Measurements from ENCODE around the gene CRTC3.
A peak's percentile ranks its signal among the peaks of the same experiment; 100 is the strongest.
"Not testable (repeated sequence)": the region's sequence is repeated elsewhere in the genome, so short reads cannot be mapped to it uniquely, and the experiment has no call there.

Gene CRTC3, protein sequence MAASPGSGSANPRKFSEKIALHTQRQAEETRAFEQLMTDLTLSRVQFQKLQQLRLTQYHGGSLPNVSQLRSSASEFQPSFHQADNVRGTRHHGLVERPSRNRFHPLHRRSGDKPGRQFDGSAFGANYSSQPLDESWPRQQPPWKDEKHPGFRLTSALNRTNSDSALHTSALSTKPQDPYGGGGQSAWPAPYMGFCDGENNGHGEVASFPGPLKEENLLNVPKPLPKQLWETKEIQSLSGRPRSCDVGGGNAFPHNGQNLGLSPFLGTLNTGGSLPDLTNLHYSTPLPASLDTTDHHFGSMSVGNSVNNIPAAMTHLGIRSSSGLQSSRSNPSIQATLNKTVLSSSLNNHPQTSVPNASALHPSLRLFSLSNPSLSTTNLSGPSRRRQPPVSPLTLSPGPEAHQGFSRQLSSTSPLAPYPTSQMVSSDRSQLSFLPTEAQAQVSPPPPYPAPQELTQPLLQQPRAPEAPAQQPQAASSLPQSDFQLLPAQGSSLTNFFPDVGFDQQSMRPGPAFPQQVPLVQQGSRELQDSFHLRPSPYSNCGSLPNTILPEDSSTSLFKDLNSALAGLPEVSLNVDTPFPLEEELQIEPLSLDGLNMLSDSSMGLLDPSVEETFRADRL

GRCh38 chr15:90529371-90530249 lies at the start of gene CRTC3:
TSS of gene CRTC3 (plus strand) at chr15:90529923. CDS start at chr15:90530072, 149 bp downstream.
- DNase-seq = peak; percentile 43

GRCh38 chr15:90481023-90481422 lies 48.7 kb upstream of the CRTC3 start:
- peak; percentile 48 for DNase-seq

- peak; percentile 28 for DNase-seq
Observed at GRCh38 chr15:90482124-90483011, 47.4 kb upstream of the CRTC3 start.

DNA sequence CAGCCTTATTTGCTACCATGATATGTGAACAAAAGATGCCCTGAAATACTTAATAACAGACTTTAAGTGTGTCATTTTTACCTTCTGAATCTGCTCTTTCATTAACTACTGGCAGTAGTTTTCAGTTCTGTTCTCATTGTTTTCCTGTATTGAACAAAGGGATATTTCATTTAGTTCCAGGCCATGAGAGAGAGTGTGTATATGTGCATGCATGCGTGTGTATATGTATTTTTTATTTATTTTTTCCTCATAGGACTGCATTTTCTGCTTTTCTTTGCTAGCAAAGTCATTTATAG lies 46.8 kb upstream of the CRTC3 start:
- no peak for DNase-seq

DNA sequence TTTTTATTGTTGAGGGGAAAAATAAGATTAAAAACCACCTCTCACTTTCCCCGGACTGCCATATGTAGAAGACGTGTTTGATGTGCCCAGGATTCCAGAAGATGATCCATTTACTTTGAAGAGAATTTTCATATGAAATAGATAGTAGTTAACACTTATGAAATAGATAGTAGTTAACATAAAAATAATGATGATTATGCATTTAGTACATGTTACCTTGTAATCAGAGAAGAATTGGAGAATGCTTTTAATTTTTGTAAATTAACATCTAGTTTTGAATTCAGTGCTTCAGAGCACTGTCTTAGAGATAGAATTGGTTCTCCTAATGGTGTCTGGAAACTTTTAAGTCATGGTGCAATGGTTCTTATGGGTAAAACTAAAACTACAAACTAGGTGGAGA lies 46.1 kb upstream of the CRTC3 start:
- no peak for DNase-seq

DNA sequence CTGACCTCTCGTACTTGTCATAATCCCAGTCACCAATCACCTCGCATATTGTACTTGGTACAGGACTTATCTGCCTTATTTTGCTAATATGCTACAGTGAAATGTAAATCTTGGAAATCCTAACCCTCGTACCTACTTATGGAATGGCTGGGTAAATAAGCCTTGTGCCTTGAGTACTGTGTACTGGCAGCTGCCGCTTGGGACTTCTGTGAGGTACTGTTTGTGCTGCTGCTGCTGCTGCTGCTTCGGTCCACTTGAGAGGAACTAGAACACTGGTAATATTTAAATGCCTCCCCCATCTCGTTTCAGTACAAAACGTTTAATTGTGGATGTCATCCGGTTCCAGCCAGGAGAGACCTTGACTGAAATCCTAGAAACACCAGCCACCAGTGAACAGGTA lies 42.5 kb upstream of the CRTC3 start:
- DNase-seq = no peak

- no peak for DNase-seq
Observed at GRCh38 chr15:90489514-90489913, 40.2 kb upstream of the CRTC3 start.

GRCh38 chr15:90489944-90490343 lies 39.8 kb upstream of the CRTC3 start:
- no peak for DNase-seq

GRCh38 chr15:90493647-90494046 lies 36.1 kb upstream of the CRTC3 start:
- DNase-seq = no peak

- no peak for DNase-seq
Observed at GRCh38 chr15:90495067-90495466, 34.7 kb upstream of the CRTC3 start.

DNA sequence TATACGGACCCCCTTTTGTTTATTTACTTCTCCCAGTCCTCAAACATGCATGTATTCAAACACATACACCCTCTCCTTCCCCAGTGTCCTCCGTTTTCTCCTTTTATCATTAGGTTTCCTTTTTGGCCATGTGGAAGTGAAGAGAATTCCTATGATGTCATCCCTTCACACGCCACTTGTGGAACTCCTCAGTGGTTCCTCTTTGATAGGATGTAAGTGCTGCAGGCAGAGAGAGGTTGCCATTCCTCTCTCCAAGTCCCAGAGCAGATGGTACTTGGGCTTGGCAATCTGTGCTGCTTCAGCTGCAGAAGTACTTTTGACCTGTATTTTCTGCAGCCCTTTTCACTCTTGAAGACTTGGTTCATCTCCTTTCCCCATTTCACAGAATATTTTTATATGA lies 32.9 kb upstream of the CRTC3 start:
- no peak for DNase-seq

DNA sequence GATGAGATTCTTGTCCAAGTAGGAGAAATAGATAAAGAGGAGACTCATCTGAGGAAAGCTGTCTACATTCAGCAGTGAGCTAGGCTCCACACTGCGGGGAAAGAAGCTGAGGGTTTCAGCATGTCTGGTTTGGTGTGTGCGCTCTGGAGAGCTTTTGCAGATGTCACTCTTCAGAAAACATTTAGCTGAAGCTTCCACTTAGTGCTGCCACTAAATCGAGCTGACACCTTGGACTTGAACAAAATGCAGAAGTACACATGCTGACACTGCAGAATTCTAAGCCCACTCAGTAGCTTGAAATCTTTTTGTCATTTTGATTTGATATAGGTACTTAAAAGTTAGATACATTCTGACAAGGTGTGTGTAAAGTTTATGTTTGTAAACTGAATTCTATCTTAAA lies 32.3 kb upstream of the CRTC3 start:
- DNase-seq = no peak

DNA sequence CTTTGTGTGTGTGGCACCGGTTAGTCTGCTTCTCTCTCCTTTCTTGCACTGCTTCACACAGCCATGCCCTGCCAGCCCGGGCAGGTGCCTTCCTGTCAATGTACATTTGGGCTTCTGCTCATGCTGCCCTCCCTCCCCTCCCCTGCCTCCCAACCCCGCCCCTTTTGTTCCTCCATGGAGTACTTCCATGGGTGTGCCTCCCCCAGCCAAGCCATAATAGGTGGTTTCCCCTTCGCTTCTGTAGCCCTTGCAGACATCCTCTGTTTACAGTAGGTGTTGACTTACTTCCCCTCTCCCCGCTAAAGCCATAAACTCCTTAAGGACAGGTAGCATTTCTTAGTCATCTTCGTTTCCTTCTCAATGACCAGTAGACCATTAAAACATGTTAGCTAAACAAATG lies 31.8 kb upstream of the CRTC3 start:
- no peak for DNase-seq

GRCh38 chr15:90500171-90500570 lies 29.6 kb upstream of the CRTC3 start:
- DNase-seq = no peak

- no peak for DNase-seq
Observed at GRCh38 chr15:90501898-90502297, 27.8 kb upstream of the CRTC3 start.

- DNase-seq = not testable (repeated sequence)
Observed at GRCh38 chr15:90510781-90511180, 18.9 kb upstream of the CRTC3 start.

- DNase-seq = not testable (repeated sequence)
Observed at GRCh38 chr15:90511211-90511618, 18.5 kb upstream of the CRTC3 start.

GRCh38 chr15:90512276-90512675 lies 17.4 kb upstream of the CRTC3 start:
- no peak for DNase-seq

GRCh38 chr15:90512981-90513380 lies 16.7 kb upstream of the CRTC3 start:
- no peak for DNase-seq

- DNase-seq = no peak
Observed at GRCh38 chr15:90513448-90513847, 16.3 kb upstream of the CRTC3 start.

GRCh38 chr15:90513893-90514292 lies 15.8 kb upstream of the CRTC3 start:
- DNase-seq = not testable (repeated sequence)

- no peak for DNase-seq
Observed at GRCh38 chr15:90519688-90520087, 10.0 kb upstream of the CRTC3 start.

- no peak for DNase-seq
Observed at GRCh38 chr15:90520365-90520764, 9.4 kb upstream of the CRTC3 start.

Data from activated CD4-positive, alpha-beta T cell treated with anti-CD3 and anti-CD28 coated beads, Interleukin-2, amount 50 U/mL, for 16 hours (primary cell).